HT1080 (cell line): ENCODE data around the gene EXOC6B. TPM values are rescaled to one million over a fixed set of nuclear protein-coding genes. Genes with fewer than 3 reads are reported as not detected.
"Not testable (repeated sequence)": the region's sequence is repeated elsewhere in the genome, so short reads cannot be mapped to it uniquely, and the experiment has no call there.

Experiments used
- DNase-seq: peaks from one replicate; pipeline ENCODE4 v3.0.0-alpha.2; 2015; ENCODE audit warnings: low read depth
- total RNA-seq: library from RNA; depleted of rRNA; stranded (reverse); fragments of >200 nt; shearing (Covaris generic); gene quantifications from 2 replicates; pipeline ENCODE4 v1.2.3, GENCODE V29; 2014

EXOC6B gene
- total RNA-seq, 1 experiment from 2014 or later, result 6.8 TPM

DNA sequence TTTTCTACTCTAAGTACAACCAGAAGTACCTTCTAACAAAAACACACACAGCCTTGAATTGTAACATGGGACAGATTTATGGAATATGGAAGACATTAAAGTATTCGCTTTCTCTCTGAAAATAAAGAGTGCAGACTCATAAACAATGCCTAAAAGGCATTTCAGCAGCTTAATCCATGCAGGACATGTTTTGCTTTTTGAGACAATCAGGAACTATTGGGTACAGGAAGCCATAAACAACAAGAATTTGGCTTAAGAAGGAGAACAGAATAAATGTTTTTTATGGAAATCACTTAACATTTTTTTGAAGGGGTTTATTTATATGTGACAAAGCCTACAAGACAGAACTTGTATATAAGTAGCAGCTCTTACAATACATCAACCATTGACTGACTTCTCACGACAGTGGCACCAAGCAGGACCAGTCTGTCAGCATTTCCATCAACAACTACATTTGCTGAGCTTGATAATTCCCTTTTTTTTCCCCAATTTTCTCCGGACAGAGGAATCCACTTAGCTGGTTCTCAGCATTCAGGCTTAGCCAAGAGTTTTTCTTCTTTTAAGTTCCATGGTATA lies 140.1 kb downstream of the EXOC6B start:
- DNase-seq, result no peak

DNA sequence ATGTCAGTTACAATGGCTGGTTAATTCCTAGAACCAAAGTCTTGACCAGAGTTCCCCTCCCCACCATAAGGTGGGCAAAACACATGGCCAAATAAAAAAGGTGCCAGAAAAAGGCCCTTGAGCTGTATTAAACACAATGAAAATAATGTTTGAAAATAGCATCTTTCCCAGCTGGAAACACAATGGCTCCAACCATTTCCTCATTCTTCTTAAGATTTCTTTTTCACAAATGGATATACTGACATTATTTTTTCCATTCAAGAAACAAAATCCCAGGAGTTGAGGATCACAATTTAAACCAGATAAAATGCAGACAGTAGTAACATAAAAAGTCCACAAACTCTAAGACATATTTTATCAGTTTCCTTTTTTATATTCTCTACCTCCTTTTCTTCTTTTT lies 143.8 kb downstream of the EXOC6B start:
- DNase-seq, result no peak

DNA sequence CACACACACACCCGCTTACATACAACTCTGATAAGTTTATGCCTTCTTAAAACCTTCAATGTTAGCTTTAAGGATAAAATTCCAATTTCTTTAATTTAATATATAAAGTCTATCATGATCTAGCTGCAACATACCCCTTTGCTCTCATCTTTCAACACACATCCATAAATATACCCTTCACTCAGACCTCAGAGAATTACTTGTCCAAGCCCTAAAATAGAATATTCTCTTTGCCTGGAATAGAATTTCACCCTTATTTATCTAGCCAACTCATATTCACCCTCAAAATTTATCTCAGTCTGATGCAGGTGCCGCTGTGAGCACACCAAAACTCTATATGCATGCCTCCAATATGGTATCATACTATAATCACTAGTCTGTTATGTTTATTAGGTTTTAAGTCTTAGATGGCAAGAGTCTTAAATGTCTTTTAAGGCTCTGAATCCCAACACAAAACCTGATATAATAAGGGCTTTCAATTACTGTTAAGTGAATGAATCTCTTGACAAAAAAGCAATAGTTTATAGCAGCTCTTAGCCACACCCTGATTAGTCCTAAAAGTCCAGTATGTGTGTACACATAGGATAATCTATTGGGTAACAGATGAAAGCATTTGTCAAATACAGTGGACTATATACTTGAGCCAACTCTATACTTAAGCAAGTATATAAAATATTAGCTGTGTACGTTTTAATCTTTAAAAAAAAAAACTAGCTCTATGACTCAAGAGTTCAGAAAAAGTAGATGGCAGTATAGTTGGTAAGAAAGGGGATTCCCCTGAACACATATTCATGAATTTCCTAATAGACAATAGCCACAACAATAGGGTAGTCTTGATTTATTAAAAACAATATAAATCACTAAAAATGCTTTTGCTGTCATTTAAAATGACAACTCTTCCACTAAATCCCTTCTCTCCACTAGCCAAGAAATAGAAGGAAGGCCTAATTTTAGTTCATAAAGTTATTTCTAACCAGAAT lies 144.5 kb downstream of the EXOC6B start:
- no peak for DNase-seq

DNA sequence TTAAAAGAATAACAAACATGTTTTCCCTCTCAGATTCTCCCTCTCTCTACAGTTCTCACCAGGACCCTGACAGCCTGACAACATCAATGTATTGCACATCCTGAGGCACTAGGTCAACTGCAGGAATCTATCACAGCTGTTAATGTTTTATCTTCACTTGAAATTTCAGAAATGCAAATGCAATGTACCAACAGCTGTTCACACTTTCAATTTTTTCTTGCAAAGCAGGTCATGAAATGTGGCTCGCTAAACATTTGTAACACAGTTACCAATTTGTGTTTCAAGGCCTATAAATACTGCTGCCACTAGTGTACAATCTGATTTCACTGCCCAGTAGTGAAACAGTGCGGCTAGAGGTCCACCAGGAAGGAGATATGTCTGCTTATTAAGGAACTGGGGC lies 147.8 kb downstream of the EXOC6B start:
- DNase-seq, result no peak

DNA sequence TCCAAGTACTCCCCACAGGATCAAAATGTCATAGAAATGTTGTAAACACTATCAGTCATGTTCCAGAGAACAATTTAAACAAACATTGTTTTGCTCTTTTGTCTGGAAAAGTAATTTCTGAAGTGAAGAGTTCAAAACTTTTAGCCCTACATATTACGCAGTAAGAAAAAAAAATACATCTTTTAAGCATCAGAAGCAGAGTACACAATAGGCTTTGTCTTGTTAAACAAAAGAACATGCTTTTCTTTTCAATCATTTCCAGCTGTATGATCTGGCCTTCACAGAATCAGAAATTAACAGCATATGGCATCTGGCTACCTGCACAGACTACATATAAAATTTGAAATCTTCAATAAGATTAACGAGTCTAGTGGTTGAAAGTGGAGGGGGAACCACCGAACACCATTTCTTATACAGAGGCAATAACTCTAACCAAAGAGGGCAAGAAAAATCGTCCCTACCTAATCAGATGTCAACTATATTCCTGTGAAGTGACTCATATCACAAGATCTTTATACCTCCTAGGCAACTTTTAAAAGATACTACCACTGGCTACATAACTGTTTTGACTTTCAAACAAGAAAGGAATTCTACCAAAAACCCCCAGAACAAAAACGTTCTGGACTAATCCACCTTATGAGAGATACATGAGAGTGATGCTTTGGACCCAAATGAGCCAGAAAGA lies 149.3 kb downstream of the EXOC6B start:
- no peak for DNase-seq

DNA sequence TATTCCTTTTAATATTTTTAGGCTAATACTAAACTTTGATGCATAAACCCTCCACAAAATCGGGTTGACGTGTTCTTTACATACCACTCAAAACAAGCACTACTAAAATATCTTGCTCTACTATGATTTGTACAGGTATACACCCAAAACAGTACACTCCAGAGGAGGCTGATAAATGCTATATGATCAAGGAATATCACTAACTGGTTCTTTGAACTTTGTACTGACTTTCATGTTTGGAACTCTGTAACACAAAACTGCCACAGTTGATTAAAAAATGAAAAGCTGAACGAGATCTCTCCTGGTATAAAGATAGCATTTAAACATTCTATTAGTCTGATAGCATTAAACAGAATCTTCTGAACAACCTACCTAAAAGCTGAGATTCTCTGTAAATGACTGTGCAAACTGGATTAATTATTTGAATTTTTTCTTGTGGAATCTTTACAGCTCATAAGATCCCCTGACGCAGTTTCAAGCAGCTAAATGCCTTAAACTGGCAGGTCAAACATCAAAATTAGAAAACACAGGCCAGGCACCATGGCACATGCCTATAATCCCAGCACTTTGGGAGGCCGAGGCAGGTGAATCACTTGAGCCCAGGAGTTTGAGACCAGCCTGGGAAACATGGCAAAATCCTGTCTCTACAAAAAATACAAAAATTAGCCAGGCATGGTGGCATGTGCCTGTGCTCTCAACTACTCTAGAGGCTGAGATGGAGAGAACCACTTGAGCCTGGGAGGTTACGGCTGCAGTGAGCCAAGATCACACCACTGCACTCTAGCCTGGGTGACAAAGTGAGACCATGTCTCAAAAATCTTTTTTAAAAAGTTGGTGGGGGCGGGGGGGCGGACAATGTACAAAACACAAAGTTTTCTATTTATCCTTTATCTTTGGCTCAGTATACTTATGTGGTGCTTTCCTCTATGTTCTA lies 150.6 kb downstream of the EXOC6B start:
- no peak for DNase-seq

DNA sequence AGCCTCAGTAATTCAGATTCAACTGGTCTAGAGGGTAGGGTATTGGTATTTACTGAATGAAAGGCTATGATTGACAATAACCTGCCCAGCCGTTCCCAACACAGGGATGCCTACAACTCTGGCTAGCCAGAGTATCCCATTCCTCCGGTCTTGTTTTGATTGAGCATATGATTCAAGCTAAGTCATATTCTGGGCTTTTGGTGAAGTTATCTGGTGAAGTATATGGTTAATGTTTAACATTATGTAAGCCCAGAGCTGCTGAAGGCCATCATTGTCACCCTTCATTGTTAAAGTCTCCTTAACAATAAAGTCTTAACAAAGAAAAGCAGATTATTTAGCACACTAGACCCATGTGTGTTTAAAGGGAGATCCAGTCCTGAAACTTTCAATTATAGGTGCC lies 152.6 kb downstream of the EXOC6B start:
- no peak for DNase-seq

DNA sequence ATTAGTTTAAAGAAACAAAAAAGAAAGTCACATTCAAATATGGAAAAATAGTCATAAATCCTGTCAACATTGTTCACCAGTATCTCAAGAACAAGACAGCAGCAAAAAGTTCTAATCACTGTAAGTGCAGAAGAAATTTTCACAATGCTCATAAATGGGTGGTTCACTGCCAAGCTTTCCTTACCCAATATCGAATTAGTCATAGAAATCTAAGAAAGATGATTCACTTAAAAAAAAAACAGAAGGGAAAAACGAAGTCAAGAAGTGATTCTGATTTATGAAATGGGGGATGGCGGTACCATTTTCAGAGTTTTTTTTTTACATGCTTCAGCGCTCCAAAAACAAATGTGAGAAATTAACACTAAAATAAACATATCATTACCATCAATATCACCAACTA lies 156.7 kb downstream of the EXOC6B start:
- peak; percentile 76 for DNase-seq

DNA sequence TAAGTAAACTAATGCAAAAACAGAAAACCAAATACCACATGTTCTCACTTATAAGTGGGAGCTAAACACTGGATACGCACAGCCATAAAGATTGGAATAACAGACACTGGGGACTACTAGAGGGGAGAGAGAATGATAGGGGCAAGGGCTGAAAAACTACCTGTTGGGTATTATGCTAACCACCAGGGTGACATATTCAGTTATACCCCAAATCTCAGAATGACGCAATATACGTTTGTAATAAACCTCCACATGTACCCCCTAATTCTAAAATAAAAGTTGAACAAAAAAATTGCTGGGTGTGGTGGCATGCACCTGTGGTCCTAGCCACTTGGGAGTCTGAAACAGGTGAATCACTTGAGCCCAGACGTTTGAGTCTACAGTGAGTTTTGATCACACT lies 157.2 kb downstream of the EXOC6B start:
- no peak for DNase-seq

DNA sequence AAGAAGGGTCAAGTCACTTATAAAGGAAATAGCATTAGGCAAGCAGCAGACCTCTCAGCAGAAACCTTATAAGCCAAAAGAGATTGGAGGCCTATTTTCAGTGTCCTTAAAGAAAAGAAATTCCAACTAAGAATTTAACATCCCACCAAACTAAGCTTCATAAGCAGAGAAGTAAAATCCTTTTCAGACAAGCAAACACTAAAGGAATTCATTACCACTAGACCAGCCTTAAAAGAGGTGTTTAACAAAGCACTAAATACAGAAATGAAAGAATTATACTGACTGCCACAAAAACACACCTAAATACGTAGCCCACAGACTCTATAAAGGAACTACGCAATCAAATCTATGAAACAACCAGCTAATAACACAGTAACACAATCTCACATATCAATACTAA lies 160.4 kb downstream of the EXOC6B start:
- DNase-seq, result no peak

DNA sequence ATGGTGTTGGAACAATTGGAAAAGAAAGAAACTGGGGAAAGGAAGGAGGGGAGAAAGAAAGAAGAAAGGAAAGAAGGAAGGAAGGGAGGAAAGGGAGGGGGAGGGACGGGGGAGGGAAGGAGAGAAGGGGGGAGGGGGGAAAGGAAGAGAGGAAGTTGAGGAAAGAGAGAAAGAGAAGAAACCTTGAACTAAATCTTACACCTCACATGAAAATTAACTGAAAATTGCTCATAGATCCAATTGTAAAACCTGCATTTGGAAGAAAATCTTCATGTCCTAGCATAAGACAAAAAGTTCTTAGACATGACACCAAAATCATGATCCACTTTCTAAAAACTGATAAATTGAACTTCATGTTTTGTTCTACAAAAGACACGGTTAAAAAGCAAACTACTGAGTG lies 163.8 kb downstream of the EXOC6B start:
- no peak for DNase-seq

DNA sequence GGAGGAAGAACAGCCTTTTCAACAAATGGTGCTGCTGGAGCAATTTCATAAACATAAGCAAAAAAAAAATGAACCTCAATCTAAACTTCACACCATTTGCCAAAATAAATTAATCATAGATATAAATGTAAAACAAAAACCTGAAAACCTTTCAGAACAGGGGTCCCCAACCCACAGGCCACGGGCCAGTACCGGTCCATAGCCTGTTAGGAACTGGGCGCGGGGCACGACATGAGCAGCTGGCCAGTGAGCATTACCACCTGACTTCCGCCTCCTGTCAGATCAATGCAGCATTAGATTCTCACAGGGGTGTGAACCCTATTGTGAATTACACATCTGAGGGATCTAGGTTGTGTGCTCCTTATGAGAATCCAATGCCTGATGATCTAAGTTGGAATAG lies 176.0 kb downstream of the EXOC6B start:
- no peak for DNase-seq

DNA sequence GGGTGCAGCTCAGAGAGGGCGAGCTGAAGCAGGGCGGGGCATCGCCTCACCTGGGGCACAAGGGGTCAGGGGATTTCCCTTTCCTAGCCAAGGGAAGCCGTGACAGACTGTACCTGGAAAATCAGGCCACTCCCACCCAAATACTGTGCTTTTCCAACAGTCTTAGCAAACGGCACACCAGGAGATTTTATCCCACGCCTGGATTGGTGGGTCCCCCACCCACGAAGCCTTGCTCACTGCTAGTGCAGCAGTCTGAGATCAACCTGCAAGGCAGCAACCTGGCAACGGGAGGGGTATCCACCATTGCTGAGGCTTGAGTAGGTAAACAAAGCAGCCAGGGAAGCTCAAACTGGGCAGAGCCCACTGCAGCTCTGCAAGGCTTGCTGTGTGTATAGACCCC lies 184.6 kb downstream of the EXOC6B start:
- not testable (repeated sequence) for DNase-seq

DNA sequence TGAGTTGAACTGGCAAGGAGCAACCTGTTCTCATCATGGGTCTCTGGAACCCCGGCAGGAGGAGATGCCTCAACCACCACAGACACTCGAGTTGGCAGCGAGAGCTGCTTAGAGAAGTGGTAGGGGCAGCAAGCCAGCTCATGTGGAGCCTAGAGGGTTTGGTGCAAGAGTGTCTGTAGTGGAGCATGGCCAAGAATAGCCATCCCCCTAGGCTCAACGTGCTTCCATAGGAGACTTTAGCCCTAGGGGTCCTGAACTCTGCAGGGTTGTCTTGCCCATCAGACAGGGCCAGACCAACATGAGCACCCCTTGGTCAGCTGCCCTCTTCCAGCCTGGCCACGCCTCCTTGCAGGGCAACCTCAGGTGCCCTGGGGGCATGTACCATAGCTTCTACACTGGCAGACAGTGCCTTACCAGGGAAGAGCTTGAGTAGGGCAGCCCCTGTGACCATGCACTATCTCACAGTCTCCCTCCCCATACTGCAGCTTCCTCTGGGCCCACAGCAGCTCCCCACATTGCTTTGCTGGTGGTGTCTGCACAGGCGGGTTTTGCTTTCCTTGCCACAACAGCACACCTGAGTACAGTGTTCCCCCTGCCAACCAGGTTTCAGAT lies 187.1 kb downstream of the EXOC6B start:
- DNase-seq, result no peak

DNA sequence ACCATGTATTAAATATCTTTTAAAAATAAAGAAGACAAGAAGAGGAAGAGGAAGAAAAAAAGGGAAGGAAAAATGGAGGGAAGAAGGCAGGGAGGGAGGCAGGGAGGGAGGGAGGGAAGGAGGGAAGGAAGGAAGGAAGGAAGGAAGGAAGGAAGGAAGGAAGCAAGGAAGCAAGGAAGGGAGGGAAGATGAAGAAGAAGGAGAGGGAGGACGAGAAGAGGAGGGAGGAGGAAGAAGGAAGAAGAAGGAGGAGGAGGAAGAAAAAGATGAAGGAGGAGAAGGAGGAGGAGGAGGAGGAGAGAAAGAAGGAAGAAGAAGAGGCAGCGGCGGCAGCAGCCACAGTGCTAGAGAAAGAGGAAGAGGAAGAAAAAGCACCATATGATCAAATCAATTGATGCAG lies 189.6 kb downstream of the EXOC6B start:
- no peak for DNase-seq

DNA sequence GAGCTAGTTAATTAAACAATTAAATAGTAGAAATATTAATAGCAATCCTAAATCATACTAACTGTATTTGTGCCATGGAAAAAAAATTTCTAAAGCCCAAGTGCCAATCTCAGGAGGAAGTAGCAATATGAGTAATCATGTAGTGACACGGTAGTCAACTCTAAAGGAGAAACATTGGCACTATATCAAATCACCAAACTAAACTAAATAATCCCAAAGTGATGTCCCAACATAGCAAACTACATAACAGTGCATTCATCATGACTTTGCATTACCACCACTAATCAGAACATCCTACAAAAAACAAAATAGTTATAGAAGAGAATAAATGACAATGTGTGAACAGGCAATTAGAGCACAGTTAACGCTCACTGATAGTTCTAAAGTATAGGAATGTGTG lies 195.1 kb downstream of the EXOC6B start:
- DNase-seq, result peak; percentile 24

DNA sequence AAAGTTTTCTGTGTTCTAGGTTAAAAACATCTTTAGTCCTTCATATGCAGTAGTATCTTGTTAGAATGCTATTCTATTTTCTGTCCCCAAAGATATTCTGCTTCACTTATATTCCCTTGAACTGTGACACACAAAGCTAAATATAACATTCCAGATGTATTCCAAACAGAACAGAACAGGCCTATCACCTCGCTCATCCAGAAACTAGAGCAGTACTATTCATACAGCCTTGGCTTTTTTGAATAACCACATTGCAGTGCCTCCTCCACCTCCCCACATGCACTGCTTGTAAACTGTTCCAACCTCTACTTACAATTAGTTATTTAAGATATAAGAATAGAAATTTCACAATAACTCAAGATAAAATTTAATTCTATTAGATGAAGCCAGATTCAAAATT lies 196.8 kb downstream of the EXOC6B start:
- no peak for DNase-seq

DNA sequence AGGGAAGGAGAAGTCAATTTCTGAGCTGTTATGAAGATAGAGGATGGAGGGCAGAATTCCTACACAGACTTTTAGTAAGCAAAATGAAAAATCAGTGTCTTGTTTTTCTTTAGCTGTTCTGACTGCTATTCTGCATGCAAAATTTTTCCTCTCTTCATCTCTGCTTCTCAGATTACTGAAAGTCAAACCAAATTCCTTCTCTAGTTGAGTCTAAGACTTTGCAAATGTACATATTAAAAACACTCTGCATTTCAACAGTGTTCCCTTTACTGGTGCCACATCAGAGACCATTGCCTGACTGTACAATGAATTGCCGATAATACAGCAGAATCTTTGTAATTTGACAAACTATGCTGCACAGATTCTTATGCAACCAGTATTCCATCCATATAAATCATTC lies 198.8 kb downstream of the EXOC6B start:
- no peak for DNase-seq

DNA sequence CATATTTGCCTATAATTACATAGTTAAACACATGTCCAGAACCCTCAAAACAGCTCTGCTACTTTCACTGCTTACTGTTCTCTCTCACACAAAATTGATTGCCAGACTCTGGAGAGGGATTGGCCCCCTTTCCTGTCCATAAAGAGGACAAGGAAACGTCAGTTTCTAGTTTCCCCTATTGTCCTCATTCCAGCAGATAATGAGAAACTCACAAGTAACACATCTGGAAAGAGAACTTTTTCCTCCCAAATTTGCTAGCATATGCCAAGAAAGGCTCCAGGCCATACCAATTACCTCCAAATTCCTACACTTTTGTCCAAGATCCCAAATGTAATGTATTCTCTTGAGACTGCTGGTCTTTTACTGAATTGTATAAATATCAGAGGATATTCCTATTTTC lies 200.5 kb downstream of the EXOC6B start:
- no peak for DNase-seq

DNA sequence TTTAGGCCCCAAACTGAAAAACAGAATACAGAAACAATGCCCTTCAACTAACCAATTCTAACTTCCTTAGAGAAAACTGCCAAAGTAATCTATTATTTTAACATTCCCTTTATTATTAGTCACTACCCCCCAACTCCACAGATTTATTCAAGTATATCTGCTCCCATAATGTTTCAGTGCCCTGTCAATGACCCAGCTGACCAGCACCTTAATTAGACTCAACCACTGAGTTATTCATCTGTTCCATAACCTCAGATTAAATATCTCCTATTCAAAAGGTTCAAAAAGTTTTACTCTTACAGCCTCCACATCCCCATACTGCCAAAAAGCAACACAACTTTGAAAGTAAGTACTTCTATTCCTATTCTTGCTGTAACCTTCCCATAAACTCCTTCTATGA lies 202.4 kb downstream of the EXOC6B start:
- no peak for DNase-seq

DNA sequence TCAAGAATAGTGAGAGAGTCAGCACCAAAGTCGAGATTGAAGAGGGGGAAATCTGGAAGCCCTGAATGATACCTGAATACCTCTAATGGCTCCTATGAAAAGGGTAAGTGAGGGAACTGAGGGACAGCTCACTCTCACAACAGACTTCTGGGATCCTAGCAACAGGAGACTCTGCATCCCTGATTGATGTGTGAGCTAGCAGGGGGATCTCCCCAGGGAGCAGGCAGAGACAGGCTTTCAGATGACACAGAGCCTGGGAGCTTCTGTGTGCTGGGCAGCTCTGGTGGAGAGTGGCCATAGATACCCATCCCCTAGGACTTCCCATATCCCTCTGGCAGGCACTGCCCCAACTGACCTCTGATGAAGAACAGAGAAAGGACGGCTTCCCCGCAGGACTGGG lies 206.2 kb downstream of the EXOC6B start:
- DNase-seq, result no peak
